HG03432 (cell line): ENCODE measurements around the gene KANSL2.

Source experiments
- ATAC-seq: cut with Tn5 transposase; IDR thresholded peaks from one replicate; pipeline ENCODE4 v1.9.1; 2021; ENCODE audit warnings: mild to moderate bottlenecking, moderate library complexity; ENCODE audit not compliant: unreplicated experiment

KANSL2 gene

DNA sequence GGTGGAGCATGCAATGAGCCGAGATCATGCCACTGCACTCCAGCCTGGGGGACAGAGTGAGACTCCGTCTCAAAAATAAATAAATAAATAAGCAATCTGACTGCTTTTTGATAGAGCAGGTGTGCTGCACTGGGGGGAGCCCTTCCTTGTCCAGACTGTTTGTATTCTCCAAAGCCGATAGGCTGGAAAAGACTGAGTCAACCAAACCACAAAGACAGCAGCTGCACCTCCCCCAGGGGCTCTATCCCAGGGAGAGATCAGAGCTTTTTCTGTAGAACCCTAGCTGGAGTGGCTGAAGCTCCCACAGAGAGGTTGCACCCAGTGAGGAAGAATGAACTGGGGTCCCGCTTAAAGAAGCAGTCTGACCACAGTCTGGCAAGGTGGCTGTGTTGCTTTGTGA is 66.4 kb downstream of the KANSL2 start:
- no peak for ATAC-seq

DNA sequence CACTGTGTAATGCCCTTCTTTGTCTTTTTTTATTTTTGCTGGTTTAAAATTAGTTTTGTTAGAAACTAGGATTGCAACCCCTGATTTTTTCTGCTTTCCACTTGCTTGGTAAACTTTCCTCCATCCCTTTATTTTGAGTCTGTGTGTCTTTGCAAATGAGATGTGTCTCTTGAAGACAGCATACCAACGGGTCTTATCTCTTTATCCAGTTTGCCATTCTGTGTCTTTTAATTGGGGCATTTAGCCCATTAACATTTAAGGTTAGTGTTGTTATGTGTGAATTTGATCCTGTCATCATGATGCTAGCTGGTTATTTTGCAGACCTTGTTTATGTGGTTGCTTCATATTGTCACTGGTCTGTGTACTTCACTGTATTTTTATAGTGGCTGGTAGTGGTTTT is 68.7 kb downstream of the KANSL2 start:
- ATAC-seq, result no peak
